ENCODE data around the gene STX10.

STX10 gene

GRCh38 chr19:13146763-13147563, 3.2 kb downstream of the STX10 start:
- no peak for DNase-seq (ENCODE audit: low read depth in 2 of 3, low spot score in 2 of 3)

- DNase-seq (ENCODE audit: low read depth in 2 of 3, low spot score in 2 of 3): no peak
Observed at GRCh38 chr19:13139633-13140311, 10.4 kb downstream of the STX10 start.

GRCh38 chr19:13138916-13139198, 11.3 kb downstream of the STX10 start:
- DNase-seq (ENCODE audit: low read depth in 2 of 3, low spot score in 2 of 3): no peak

- DNase-seq (ENCODE audit: low read depth in 2 of 3, low spot score in 2 of 3): no peak
Observed at GRCh38 chr19:13138171-13138915, 11.8 kb downstream of the STX10 start.

- DNase-seq (ENCODE audit: low read depth in 2 of 3, low spot score in 2 of 3): no peak
Observed at GRCh38 chr19:13137290-13137794, 12.8 kb downstream of the STX10 start.

- no peak for DNase-seq (ENCODE audit: low read depth in 2 of 3, low spot score in 2 of 3)
Observed at GRCh38 chr19:13135068-13136062, 14.8 kb downstream of the STX10 start.

GRCh38 chr19:13134626-13135025, 15.5 kb downstream of the STX10 start:
- no peak for DNase-seq (ENCODE audit: low read depth in 2 of 3, low spot score in 2 of 3)

- DNase-seq (ENCODE audit: low read depth in 2 of 3, low spot score in 2 of 3): no peak
Observed at GRCh38 chr19:13133241-13133870, 16.8 kb downstream of the STX10 start.

GRCh38 chr19:13132471-13133180, 17.5 kb downstream of the STX10 start:
- peak in 1 of 3 experiments; percentile 46 for DNase-seq (ENCODE audit: low read depth in 2 of 3, low spot score in 2 of 3)

GRCh38 chr19:13130886-13131490, 19.2 kb downstream of the STX10 start:
- no peak for DNase-seq (ENCODE audit: low read depth in 2 of 3, low spot score in 2 of 3)

GRCh38 chr19:13129384-13129783, 20.8 kb downstream of the STX10 start:
- DNase-seq (ENCODE audit: low read depth in 2 of 3, low spot score in 2 of 3): no peak

- no peak for DNase-seq (ENCODE audit: low read depth in 2 of 3, low spot score in 2 of 3)
Observed at GRCh38 chr19:13128583-13128982, 21.6 kb downstream of the STX10 start.

GRCh38 chr19:13127811-13128575, 22.2 kb downstream of the STX10 start:
- no peak for DNase-seq (ENCODE audit: low read depth in 2 of 3, low spot score in 2 of 3)

- DNase-seq (ENCODE audit: low read depth in 2 of 3, low spot score in 2 of 3): no peak
Observed at GRCh38 chr19:13127051-13127450, 23.1 kb downstream of the STX10 start.

- no peak for DNase-seq (ENCODE audit: low read depth in 2 of 3, low spot score in 2 of 3)
Observed at GRCh38 chr19:13122980-13123957, 26.9 kb downstream of the STX10 start.

GRCh38 chr19:13122275-13122878, 27.8 kb downstream of the STX10 start:
- DNase-seq (ENCODE audit: low read depth in 2 of 3, low spot score in 2 of 3): no peak
